GM18519 (cell line): ENCODE measurements around the gene FBXO42.

Source experiments
- ATAC-seq: cut with Tn5 transposase; IDR thresholded peaks from one replicate; pipeline ENCODE4 v1.9.1; 2021; ENCODE audit warnings: mild to moderate bottlenecking, moderate library complexity; ENCODE audit not compliant: unreplicated experiment, low FRiP score

Gene FBXO42

DNA sequence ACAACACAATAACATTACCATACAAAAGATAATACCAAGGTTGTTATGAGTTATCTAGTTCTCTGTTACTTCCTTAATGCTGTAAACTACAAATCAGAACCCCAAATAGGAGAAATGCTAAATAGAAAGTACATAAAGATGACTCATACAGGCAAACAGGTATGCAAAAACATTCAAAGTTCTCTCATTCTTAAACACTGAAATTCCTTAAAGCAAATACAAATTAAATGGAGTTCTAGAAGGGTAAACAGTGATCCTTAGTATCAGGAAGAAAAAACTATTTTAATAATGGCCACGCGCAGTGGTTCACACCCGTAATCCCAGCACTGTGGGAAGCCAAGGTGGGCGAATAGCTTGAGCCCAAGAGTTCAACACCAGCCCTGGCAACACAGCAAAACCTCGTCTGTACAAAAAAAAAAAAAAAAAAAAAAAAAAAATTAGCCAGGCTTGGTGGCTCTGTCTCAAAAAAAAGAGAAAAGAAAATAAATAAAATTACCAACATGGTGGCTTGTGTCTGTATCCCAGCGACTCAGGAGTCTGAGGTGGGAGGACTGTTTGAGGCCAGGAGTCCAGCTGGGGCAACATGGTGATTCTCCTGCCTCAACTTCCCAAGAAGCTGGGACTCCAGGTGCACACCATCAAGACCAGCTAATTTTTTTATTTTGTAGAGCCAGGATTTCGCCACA lies 17.5 kb downstream of the FBXO42 start:
- no peak for ATAC-seq

DNA sequence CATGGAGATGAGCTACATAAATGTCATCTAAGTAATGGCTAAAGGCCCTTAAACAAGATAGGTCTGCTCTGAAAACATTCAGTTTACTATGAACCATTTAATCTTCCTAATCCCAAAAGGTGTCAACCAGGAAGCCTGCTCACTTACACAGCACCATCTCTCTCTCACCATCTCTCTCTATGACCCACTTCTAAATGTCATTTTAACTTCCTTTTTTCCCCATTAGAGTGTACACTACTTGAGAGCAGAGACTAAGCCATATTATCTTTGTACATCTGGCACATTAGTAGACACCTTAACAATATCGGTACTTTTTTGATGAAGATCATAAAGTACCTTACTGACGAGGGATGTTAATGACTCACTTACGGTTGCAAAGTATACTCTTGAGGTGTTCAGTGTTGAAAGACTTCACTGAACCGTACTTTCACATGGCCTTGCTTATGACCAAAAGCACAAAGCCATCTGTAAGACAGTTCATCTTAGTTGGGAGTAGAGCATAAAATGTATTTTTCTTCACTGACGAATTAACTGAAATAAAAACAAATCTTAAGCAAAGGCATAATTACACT lies 25.4 kb downstream of the FBXO42 start:
- ATAC-seq = no peak

DNA sequence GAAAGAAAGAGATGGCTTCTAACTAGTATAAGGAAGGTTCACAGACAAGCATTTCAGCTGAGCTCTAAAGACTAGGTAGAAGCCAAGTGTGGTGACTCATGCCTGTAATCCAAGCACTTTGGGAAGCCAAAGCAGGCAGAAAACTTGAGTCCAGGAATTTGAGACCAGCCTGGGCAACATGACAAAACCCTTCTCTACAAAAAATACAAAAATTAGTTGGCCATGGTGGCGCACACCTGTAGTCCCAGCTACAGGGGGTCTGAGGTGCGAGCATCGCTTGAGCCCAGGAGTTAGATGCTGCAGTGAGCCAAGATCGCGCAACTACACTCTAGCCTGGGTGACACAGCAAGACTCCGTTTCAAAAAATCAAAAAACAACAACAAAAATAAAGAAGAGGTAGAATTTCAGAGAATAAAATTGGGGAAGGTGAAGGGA lies 27.8 kb downstream of the FBXO42 start:
- no peak for ATAC-seq

DNA sequence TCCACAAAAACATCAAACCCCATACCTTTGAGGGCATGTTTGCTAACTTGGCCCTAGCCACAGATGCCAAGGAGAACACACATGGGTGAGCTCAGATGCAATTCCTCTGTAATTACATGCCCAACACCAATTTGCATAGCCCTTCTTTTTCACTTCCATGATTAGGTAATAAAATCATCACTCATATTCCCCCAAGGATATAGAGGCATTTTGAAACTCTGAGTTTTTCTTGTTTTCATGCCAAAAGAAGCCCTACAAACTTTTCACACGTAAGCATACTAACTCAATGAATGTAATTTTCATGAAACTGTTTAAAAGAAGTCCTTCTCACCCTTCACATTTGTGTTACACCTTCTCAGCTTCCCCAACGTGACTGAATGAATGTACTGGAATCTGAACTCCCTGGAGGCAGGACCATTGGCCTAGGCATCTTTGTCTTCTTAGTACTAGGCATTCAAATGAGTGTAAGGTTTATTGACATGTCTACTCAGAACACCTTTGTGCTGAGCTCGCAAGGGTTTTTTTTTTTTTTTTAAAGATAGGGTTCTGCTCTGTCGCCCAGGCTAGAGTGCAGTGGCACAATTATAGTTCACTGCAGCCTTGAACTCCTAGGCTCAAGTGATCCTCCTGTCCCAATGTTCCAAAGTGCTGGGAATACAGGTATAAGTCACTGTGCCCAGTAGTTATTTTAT lies 31.0 kb downstream of the FBXO42 start:
- ATAC-seq = no peak

DNA sequence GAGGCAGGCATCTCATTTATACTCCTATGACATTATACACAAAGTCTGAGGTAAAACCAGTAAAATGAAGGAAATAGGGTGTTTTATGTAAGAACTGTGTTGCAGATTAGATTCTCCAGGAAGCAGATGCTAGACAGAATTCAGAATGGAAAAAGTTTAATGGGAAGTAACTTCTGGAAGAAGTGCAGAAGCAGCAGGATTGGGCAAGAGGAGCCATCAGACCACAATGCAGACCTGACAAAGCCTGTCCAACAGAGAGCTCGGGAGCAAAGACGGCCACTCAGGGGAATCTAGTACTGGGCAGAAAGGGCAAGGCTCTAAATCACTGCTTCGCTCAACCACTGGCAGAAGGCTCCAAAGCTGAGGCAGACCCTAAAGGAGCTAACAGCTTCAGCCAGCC lies 33.7 kb downstream of the FBXO42 start:
- no peak for ATAC-seq

DNA sequence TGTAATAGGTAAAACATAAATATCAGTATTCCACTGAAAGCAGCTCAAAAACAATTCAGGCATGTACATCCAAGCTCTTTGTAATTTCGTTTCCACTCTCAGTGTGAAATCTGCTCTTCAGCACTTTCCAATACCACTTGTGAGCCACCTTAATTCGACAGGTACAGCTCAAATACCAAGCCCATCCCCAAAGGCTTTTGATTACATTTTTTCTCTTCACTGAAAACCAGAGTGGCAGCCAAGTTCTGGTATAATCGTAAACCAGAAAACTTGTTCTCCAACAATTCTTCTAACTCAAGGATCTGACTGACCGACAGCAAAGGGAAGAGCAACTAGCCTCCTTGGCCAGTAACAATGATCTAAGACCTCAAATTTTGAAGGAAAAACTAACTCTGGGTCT lies 36.8 kb downstream of the FBXO42 start:
- no peak for ATAC-seq

DNA sequence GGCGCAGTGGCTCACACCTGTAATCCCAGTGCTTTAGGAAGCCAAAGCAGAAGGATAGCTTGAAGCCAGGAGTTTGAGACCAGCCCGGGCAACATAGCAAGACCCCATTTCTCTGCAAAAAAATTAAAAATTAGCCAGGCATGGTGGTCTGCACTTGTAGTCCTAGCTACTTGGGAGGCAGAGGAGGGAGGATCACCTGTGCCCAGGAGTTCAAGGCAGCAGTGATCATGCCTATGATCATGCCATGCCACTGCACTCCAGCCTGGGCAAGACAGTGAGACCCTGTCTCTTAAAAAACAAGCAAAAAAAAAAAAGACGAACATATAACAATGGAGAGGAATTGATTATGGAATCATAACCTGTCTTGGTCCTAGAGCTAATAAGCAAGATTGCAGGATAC lies 45.1 kb downstream of the FBXO42 start:
- ATAC-seq = no peak

DNA sequence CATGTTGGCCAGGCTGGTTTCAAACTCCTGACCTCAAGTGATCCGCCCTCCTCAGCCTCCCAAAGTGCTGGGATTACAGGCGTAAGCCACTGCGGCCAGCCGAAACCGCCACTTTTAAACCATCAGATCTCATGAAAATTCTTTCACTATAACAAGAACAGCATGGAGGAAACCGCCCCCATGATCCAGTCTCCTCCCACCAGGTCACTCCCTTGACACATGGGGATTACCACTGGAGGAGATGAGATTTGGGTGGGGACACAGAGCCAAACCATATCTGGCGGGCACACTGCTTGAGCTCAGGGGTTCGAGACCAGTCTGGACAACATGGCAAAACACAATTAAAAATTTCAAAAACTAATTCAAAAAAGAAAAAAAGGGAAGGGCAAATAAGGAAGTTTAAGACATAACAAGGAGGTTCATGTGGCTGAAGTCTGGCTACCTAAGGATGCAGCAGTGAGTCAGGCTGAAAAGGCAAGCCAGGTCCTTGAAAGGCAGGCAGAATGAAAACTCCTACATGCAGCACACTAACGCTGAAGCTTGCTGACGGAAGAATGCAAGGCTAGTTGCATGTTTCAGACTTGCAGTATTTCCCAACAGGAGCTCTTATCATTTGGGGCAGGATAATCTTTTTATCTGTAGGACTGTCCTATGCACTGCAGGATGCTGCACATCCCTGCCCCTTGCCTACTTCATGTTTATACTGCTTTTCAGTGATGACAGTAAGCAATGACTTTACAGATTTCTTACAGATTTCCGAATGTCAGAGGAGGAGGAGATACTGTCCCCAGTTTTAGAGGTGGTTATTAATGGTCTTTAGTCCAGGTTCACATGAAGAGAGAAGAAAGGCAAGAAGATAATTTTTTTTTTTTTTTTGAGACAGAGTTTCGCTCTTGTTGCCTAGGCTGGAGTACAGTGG lies 49.3 kb downstream of the FBXO42 start:
- ATAC-seq = no peak

DNA sequence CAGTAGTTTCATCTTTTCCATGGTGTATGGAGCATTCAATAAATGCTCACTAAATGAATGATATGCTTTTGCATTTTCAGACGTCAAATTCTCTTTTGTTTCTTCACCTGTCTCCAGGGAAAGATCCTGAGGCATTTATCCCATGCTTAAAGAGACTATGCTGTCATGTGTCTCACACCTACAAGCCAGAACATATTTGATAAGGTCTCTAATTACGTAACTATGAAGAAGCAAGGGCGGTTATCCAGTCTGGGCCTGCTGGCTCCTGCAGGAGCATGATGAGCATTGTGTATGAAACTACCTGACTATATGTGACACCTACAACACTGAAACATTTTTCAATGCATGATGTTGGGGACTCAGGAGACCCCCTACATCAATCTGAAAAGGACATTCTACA lies 51.8 kb downstream of the FBXO42 start:
- ATAC-seq = no peak

DNA sequence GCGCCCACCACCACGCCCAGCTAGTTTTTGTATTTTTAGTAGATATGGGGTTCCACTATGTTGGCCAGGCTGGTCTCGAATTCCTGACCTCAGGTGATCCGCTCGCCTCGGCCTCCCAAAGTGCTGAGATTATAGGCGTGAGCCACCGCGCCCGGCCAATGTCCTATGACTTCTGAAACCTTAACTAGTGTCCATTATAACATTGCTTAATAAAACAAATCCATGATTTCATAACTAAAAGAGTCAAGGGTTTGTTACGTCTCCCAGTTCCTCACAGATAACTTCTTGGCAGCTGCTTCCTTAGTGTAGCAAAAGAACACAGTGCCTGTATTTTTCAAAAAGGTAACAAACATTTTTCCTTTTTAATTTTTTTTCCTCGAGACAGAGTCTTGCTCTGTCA lies 53.6 kb downstream of the FBXO42 start:
- no peak for ATAC-seq

DNA sequence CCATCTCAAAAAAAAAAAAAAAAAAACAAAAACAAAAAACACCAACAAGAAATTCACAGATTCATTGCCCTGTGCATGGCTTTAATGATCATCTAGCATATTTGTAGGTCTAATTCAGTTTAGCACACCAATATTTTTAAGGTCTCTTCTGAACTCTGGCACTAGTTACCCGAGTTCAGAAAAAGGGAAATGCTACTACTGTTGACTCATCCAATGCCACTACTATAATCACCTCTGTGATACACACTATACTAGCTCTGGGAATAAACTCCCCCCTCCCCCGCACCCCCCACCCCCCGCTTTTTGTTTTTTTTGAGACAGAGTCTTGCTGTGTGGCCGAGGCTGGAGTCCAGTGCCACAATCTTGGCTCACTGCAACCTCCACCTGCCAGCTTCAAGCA lies 55.6 kb downstream of the FBXO42 start:
- ATAC-seq = no peak

DNA sequence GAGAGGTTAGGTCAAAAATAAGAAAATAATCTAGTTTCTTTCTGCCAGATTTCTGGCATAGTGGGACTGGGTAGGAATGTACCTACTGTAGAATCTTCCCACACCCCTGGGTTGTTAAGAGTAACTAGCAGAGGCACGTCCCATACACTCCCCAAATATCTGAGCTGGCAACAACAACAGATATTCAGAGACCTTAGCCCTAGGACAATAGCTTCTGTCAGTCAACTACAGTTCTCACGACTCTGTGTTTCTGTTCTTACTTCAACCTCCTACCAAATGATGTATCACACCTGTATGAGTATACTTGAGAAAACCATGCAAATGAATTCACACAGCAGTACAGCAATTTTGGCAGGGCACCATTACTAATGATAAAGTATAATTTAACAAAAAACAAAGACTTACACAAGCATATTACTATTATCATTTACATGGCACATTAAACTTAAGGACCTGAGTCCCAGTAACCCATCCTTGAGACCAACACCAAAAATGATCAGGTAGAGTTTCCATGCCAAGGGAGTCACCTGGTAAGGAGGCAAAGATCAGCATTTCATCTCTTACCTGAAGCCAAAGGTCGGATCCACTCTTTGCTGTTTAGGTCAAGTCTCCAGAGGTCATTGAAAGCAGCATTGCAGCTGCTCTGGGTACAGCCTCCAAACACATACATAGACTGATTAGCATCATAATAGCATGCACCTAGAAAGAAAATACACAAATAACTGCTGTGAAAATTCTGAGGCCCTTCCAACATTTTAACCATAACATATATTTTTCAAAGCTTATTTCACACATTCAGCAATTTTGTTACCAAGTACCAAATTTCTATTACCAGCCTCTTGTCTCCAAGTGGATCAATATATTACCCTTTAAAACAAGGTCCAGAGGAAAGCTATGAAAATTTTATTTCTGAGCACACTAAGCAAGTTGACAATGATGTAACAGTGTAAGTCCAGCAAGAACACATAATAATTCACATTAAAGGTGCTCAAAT lies 57.8 kb downstream of the FBXO42 start:
- no peak for ATAC-seq

DNA sequence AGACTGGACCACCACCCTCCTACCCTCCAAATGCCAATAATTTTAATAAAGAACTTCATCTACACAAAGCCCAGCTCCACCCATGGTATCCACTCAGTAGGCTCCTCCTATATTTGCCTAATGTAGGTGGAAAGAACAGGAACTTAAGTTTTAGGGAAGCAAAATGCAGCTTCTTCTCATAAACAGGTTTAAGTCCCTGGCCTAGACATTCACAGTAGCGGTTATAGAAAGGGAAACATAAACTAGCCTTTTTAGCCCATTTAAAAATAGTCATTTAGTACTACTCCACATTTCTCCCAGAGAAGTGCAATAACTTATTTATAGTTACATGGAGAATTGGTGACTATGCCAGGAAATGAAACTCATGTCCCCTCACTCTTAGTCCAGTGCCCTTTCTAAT lies 58.7 kb downstream of the FBXO42 start:
- no peak for ATAC-seq

DNA sequence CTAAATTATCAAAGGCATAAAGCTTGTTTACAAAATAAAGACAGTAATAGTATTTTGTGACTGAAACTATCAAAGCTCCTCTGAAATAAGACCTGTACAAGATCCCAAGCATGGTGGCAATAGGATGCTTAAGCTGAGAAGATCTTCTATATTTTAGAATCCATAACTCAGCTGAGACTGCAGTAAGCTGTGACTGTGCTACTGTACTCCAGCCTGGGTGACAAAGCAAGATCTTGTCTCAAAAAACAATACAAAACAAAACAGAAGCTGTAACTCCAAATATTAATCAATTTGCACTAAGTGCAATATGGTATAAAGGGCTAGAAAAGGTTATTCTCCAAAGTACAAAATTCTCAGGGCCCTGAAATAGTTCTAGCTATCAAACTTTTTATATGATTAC lies 59.5 kb downstream of the FBXO42 start:
- no peak for ATAC-seq

DNA sequence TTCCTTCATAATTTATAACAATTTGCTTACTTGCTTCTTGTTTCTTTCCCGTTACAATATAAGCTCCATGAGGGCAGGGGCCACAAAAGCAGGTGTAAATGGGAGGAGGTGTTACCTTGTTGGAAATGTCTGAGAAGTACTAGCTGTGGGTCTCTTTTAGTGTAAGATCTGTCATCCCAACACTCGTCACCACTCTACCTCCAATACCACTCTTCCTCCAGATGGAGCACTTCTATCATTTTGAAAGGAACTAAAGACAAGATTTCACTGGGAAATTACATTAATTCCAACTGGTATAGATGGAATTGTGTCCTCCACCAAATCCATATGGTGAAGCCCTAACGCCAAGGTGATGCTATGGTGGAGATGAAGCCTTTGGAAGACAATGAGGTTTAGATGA lies 62.3 kb downstream of the FBXO42 start:
- no peak for ATAC-seq

DNA sequence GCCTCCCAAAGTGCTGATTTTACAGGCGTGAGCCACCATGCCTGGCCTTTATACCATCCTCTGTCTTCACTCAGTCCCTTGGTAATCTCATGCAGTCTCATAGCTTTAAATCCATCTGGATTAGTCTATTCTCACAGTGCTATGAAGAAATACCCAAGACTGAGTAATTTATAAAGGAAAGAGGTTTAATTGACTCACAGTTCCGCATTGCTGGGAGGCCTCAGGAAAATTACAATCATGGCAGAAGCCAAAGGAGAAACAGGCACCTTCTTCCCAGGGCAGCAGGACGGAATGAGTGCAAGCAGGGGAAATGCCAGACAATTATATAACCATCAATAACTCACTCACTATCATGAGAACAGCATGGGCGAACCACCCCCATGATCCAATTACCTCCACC lies 66.2 kb downstream of the FBXO42 start:
- ATAC-seq = no peak

DNA sequence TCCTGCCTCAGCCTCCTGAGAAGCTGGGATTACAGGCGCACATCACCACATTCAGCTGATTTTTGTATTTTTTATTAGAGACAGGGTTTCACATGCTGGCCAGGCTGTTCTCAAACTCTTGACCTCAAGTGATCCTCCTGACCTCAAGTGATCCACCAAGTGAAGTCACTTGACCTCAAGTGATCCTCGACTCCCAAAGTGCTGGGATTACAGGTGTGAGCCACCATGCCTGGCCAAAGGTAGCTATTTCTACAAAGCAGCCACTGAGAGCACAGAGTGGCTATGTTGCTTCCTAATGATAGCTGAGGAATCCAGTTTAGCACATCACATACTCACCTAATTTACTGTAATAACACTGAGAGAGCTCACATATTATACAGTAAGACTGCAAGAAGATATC lies 70.5 kb downstream of the FBXO42 start:
- ATAC-seq = no peak

DNA sequence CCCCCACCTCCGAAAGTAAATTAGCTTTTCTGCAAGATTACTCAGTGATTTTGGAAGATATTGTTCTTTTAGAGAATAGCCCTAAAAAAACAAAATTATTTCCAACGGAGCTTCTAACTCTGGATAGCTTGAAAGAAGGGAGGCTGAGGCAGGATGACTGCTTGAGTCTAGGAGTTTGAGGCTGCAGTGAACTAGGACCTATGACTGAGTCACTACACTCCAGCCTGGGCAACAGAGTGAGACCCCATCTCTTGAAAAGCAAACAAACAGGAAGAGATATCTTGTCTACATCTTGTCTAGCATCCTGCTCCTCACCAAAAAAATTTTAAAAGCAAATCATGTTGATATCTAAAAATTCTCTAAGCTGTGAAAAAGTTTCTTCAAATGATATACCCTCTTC lies 73.1 kb downstream of the FBXO42 start:
- ATAC-seq = no peak

DNA sequence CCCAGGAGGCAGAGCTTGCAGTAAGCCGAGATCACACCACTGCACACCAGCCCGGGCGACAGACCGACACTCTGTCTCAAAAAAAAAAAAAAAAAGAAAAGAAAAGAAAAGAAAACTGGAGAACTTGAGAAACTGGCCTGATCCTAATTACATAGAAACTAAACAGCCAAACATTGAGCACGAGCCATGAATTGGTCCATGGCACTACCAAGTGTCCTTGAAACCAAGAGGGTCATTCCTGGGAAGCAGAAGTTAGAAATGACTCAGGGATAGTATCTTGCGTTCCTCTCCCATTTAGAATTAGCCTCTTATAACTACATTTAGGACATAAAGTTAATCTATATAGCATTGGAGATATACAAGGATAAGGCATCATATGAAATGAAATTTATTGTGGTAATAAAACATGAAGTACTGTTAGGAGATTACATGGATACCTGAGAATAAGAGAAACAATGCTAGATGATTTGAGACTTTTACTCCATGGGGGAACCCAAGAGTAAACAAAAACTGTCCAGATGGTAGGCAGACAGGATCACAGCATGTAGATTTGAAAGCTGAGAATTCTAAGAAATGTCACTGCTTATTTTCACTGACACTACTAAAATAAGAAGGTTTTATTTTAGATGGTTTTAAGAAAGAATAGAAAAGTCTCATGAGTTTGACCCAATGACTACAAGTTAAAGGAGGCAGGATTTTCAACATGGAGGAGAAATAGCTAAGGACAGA lies 75.8 kb downstream of the FBXO42 start:
- no peak for ATAC-seq
